ENCODE results near the gene RNF213. TPM values are rescaled to one million over a fixed set of nuclear protein-coding genes. Genes with fewer than 3 reads are reported as not detected.

Gene RNF213
- total RNA-seq, 1 experiment from 2014 or later = 61.4 TPM

DNA sequence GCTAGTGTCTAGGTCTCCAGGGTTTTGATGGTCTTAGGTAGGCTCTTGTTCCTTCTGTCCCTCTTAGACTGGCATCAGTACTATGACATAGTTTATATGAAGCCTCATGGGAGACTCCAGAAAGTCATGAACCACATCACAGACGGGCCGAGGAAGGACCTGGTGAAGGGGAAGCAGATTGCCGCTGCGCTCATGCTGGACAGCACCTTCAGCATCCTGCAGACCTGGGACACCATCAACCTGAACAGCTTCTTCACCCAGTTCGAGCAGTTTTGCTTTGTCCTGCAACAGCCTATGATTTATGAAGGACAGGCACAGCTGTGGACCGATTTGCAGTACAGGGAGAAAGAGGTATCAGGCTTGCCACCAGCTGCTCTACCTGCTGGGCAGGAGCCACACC, 34.0 kb downstream of the RNF213 start:
- POLR2A ChIA-PET = no interaction called here
- Histone ChIP-seq H3K4me1 (0 out of 2 replicates have a peak, but pooled peaks cover 4% of the 10 kb centered on the region), H3K9me3 (no peaks in the 10 kb centered on the region), H3K27me3 (replicated peaks; ENCODE audit: control insufficient read depth, insufficient read depth, low read length) (no peaks in the 10 kb centered on the region), H3K4me3 (ENCODE audit: low read depth, low read length) (no peak overlapping the region), H3K36me3 (ENCODE audit: control insufficient read depth, insufficient read depth, low read length) (peaks cover 5% of the 10 kb centered on the region)
- CTCF ChIA-PET = no interaction called here
- intact Hi-C loops (cut with micrococcal nuclease; ENCODE audit: unreplicated experiment) = no loop called here
- H3K36me3 Mint-ChIP-seq (ENCODE audit: insufficient read depth, unreplicated experiment) = peaks cover 63% of the 10 kb centered on the region
- no peaks in the 10 kb centered on the region for H3K4me1 Mint-ChIP-seq (ENCODE audit: low read depth, unreplicated experiment)
- H3K9me3 Mint-ChIP-seq (ENCODE audit: unreplicated experiment) = no peaks in the 10 kb centered on the region
- BruUV-seq (replicated peaks) = no TSS peak
- H3K27ac Mint-ChIP-seq (ENCODE audit: unreplicated experiment) = no peak overlapping the region
- no peak overlapping the region for H3K4me3 Mint-ChIP-seq (ENCODE audit: unreplicated experiment)
- no peaks in the 10 kb centered on the region for H3K27me3 Mint-ChIP-seq (ENCODE audit: insufficient read depth, unreplicated experiment)
- DNase-seq = no peak
- TF ChIP-seq, protein P1, sequence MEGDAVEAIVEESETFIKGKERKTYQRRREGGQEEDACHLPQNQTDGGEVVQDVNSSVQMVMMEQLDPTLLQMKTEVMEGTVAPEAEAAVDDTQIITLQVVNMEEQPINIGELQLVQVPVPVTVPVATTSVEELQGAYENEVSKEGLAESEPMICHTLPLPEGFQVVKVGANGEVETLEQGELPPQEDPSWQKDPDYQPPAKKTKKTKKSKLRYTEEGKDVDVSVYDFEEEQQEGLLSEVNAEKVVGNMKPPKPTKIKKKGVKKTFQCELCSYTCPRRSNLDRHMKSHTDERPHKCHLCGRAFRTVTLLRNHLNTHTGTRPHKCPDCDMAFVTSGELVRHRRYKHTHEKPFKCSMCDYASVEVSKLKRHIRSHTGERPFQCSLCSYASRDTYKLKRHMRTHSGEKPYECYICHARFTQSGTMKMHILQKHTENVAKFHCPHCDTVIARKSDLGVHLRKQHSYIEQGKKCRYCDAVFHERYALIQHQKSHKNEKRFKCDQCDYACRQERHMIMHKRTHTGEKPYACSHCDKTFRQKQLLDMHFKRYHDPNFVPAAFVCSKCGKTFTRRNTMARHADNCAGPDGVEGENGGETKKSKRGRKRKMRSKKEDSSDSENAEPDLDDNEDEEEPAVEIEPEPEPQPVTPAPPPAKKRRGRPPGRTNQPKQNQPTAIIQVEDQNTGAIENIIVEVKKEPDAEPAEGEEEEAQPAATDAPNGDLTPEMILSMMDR (IDR thresholded peaks at IDR 0.05; ENCODE audit: insufficient read depth in 1 of 2, low read depth in 1 of 2, low read length in 1 of 2, severe bottlenecking in 1 of 2, unreplicated experiment in 1 of 2) = no peak

DNA sequence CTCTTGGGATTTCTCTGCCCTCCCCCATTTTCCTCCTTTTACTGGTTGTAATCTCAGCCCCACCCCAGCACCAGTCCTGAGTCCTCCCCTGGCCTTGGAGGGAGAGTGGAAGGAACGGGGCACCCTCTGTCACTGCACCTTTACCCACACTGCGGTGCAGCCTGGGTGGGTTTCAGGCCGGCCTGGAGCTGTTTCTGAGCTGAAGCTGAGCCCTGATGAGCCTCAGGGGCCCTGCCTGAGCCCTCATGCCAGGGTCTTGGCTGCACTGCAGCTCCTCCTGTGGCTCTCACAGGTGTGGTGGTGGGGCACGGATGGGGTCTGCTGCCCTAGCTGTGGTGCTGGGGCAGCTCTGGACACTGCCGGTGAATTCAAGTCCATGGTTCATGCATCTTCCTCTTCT, 34.5 kb downstream of the RNF213 start:
- no peak for DNase-seq
- ChIA-PET POLR2A (no interaction called here), CTCF (no interaction called here)
- no peaks in the 10 kb centered on the region for H3K27me3 ChIP-seq (replicated peaks; ENCODE audit: control insufficient read depth, insufficient read depth, low read length)
- H3K4me1 ChIP-seq = 0 out of 2 replicates have a peak, but pooled peaks cover 4% of the 10 kb centered on the region
- TF ChIP-seq, protein P1 (IDR thresholded peaks at IDR 0.05; ENCODE audit: insufficient read depth in 1 of 2, low read depth in 1 of 2, low read length in 1 of 2, severe bottlenecking in 1 of 2, unreplicated experiment in 1 of 2) = no peak
- no peak overlapping the region for H3K27ac Mint-ChIP-seq (ENCODE audit: unreplicated experiment)
- no peaks in the 10 kb centered on the region for H3K27me3 Mint-ChIP-seq (ENCODE audit: insufficient read depth, unreplicated experiment)
- peaks cover 63% of the 10 kb centered on the region for H3K36me3 Mint-ChIP-seq (ENCODE audit: insufficient read depth, unreplicated experiment)
- H3K4me3 ChIP-seq (ENCODE audit: low read depth, low read length) = no peak overlapping the region
- H3K4me3 Mint-ChIP-seq (ENCODE audit: unreplicated experiment) = no peak overlapping the region
- H3K4me1 Mint-ChIP-seq (ENCODE audit: low read depth, unreplicated experiment) = no peaks in the 10 kb centered on the region
- H3K9me3 ChIP-seq = no peaks in the 10 kb centered on the region
- no TSS peak for BruUV-seq (replicated peaks)
- H3K36me3 ChIP-seq (ENCODE audit: control insufficient read depth, insufficient read depth, low read length) = peaks cover 5% of the 10 kb centered on the region
- intact Hi-C loops (cut with micrococcal nuclease; ENCODE audit: unreplicated experiment) = no loop called here
- no peaks in the 10 kb centered on the region for H3K9me3 Mint-ChIP-seq (ENCODE audit: unreplicated experiment)

DNA sequence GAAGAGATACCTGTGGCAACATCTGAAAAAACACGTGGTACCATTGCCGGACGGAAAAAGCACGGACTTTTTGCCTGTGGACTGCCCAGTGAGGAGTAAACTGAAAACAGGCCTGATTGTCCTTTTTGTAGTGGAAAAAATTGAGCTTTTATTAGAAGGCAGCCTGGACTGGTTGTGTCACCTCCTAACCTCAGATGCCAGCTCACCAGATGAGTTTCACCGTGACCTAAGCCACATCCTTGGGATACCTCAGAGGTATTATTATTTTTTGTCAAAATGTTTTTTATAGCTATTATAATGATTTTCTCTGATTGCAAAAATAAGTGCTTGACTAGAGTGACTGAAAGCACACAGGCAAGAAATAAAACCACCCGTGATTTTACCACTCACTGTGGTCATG, 34.9 kb downstream of the RNF213 start:
- DNase-seq = no peak
- 0 out of 2 replicates have a peak, but pooled peaks cover 4% of the 10 kb centered on the region for H3K4me1 ChIP-seq
- H3K4me3 Mint-ChIP-seq (ENCODE audit: unreplicated experiment) = no peak overlapping the region
- H3K36me3 ChIP-seq (ENCODE audit: control insufficient read depth, insufficient read depth, low read length) = peaks cover 6% of the 10 kb centered on the region
- intact Hi-C loops (cut with micrococcal nuclease; ENCODE audit: unreplicated experiment) = no loop called here
- TF ChIP-seq, protein P1 (IDR thresholded peaks at IDR 0.05; ENCODE audit: insufficient read depth in 1 of 2, low read depth in 1 of 2, low read length in 1 of 2, severe bottlenecking in 1 of 2, unreplicated experiment in 1 of 2) = no peak
- peaks cover 64% of the 10 kb centered on the region for H3K36me3 Mint-ChIP-seq (ENCODE audit: insufficient read depth, unreplicated experiment)
- H3K27me3 Mint-ChIP-seq (ENCODE audit: insufficient read depth, unreplicated experiment) = no peaks in the 10 kb centered on the region
- ChIA-PET POLR2A (no interaction called here), CTCF (no interaction called here)
- no TSS peak for BruUV-seq (replicated peaks)
- H3K9me3 Mint-ChIP-seq (ENCODE audit: unreplicated experiment) = no peaks in the 10 kb centered on the region
- no peaks in the 10 kb centered on the region for H3K27me3 ChIP-seq (replicated peaks; ENCODE audit: control insufficient read depth, insufficient read depth, low read length)
- H3K4me3 ChIP-seq (ENCODE audit: low read depth, low read length) = no peak overlapping the region
- no peaks in the 10 kb centered on the region for H3K4me1 Mint-ChIP-seq (ENCODE audit: low read depth, unreplicated experiment)
- no peaks in the 10 kb centered on the region for H3K9me3 ChIP-seq
- H3K27ac Mint-ChIP-seq (ENCODE audit: unreplicated experiment) = no peak overlapping the region

Measured in Caco-2 (cell line).